K562 (cell line): ENCODE data around the gene USP6. TPM values are rescaled to one million over a fixed set of nuclear protein-coding genes. Genes with fewer than 3 reads are reported as not detected.
"Not testable (repeated sequence)": the region's sequence is repeated elsewhere in the genome, so short reads cannot be mapped to it uniquely, and the experiment has no call there.

Experiments
- ATAC-seq: fragments of 200-7000 bp; cut with Tn5 transposase; 3 replicates; pipeline ENCODE4 v1.9.1; 2020; ENCODE audit warnings: moderate library complexity
- BruUV-seq: library from RNA; stranded (reverse); fragments of 400-500 nt; replicated peaks from 2 replicates; lab custom pipeline; 2021; lab: Mats Ljungman, UMichigan
- CTCF ChIA-PET: fragments of 300-600 bp; formaldehyde crosslinking; extraction: SDS; loops from one replicate; lab custom pipeline; 2021; ENCODE audit warnings: low intra/inter-chr PET ratio; lab: Yijun Ruan, JAX
- POLR2A ChIA-PET: fragments of 300-600, 350-650 bp; sonication (Branson Sonifier 250); formaldehyde crosslinking; extraction: SDS; loops from one replicate; lab custom pipeline; 2021; ENCODE audit warnings: antibody characterized with exemption, inconsistent platforms; lab: Yijun Ruan, JAX
- DNase-seq, 4 experiments: peaks; one replicate each; pipeline versions ENCODE4 v3.0.0 to v3.0.0-alpha.2; 2011 to 2018; ENCODE audit warnings: low spot score in 3 of 4, mixed read lengths in 3 of 4; ENCODE audit errors: extremely low read depth in 1 of 4
- FAIRE-seq: peaks from 2 replicates; lab custom pipeline; 2011; peaks lifted over from hg19 to GRCh38; lab: Jason Lieb, UNC
- H2AFZ ChIP-seq: 2 replicates; pipeline ENCODE4 v1.6.0; 2011; ENCODE audit warnings: low read depth, low read length, control low read depth, inconsistent platforms
- H3K27ac ChIP-seq: fragments of 200-600 bp; 3 replicates; pipeline ENCODE4 v1.8.0; 2011; ENCODE audit warnings: low read depth, mild to moderate bottlenecking, control low read depth, inconsistent platforms, low read length, moderate library complexity, mixed read lengths; ENCODE audit errors: extremely low read depth
- H3K27me3 ChIP-seq, 2 experiments: fragments of 300-600 bp in 1 of 2; 2 replicates in 1 of 2; 3 replicates in 1 of 2; pipeline versions ENCODE4 v1.6.0 to v1.8.0; 2011; ENCODE audit warnings: inconsistent platforms in 2 of 2, low read length in 2 of 2, mild to moderate bottlenecking in 1 of 2, mixed read lengths in 1 of 2, moderate library complexity in 1 of 2; ENCODE audit not compliant: control insufficient read depth in 2 of 2, insufficient read depth in 2 of 2
- H3K36me3 ChIP-seq: fragments of 300-600 bp; 3 replicates; pipeline ENCODE4 v1.8.0; 2011; ENCODE audit warnings: mild to moderate bottlenecking, low read length, inconsistent platforms; ENCODE audit not compliant: control insufficient read depth, insufficient read depth
- H3K4me1 ChIP-seq, 2 experiments: fragments of 200-600 bp in 1 of 2; replicated peaks in 1 of 2; 2 replicates in 1 of 2; 3 replicates in 1 of 2; pipeline versions ENCODE4 v1.5.1 to v1.8.0; 2011; ENCODE audit warnings: inconsistent platforms in 2 of 2, low read length in 2 of 2, mild to moderate bottlenecking in 1 of 2, mixed read lengths in 1 of 2, moderate library complexity in 1 of 2; ENCODE audit not compliant: control insufficient read depth in 2 of 2, insufficient read depth in 2 of 2
- H3K4me2 ChIP-seq: 2 replicates; pipeline ENCODE4 v1.6.1; 2011; ENCODE audit warnings: low read length, control low read depth, inconsistent platforms, mixed read lengths; ENCODE audit not compliant: insufficient read depth
- H3K4me3 ChIP-seq: fragments of 200-600 bp; sonication (generic), shearing (Covaris generic); 2 replicates; pipeline ENCODE4 v1.5.1; 2016; ENCODE audit warnings: control low read depth, inconsistent platforms
- H3K79me2 ChIP-seq: fragments of 200-600 bp; 3 replicates; pipeline ENCODE4 v1.8.0; 2011; ENCODE audit warnings: low read length, inconsistent platforms; ENCODE audit not compliant: control insufficient read depth, insufficient read depth
- H3K9ac ChIP-seq, 2 experiments: 2 replicates each; pipeline versions ENCODE4 v1.6.0 to v1.6.1; 2011; ENCODE audit warnings: low read depth in 2 of 2, low read length in 2 of 2, control low read depth in 1 of 2, inconsistent platforms in 1 of 2, mild to moderate bottlenecking in 1 of 2, mixed read lengths in 1 of 2; ENCODE audit not compliant: insufficient read depth in 1 of 2
- H3K9me1 ChIP-seq: one replicate; pipeline ENCODE4 v1.6.0; 2011; ENCODE audit warnings: inconsistent platforms, mild to moderate bottlenecking, low read length, moderate library complexity; ENCODE audit not compliant: control insufficient read depth, insufficient read depth
- H3K9me3 ChIP-seq: replicated peaks from 2 replicates; pipeline ENCODE4 v1.5.1; 2011; ENCODE audit warnings: low read depth, low read length, inconsistent platforms; ENCODE audit not compliant: control insufficient read depth, insufficient read depth
- H4K20me1 ChIP-seq: replicated peaks from 2 replicates; pipeline ENCODE4 v1.6.1; 2011; ENCODE audit warnings: low read length, inconsistent platforms, mixed read lengths; ENCODE audit not compliant: control insufficient read depth, insufficient read depth
- NELFE ChIP-seq: IDR thresholded peaks from 2 replicates; pipeline ENCODE4 v1.6.1; 2011; ENCODE audit warnings: mild to moderate bottlenecking; ENCODE audit not compliant: insufficient read depth, insufficient read length
- NRF1 ChIP-seq, 2 experiments: fragments of 450-650 bp; IDR thresholded peaks in 1 of 2; conservative IDR thresholded peaks in 1 of 2; 2 replicates each; pipeline ENCODE4 v1.6.1; 2014; ENCODE audit warnings: mild to moderate bottlenecking in 2 of 2
- PHB ChIP-seq: fragments of 250-450 bp; sonication (Bioruptor Pico); IDR thresholded peaks from 2 replicates; pipeline ENCODE4 v1.5.0; 2021
- RBFOX2 ChIP-seq: fragments of 200-400 bp; formaldehyde crosslinking; IDR thresholded peaks from 2 replicates; pipeline ENCODE4 v1.6.1; 2017; ENCODE audit warnings: low read depth, mild to moderate bottlenecking, low read length, moderate library complexity
- ZNF695 ChIP-seq: fragments of 450-650 bp; formaldehyde crosslinking; IDR thresholded peaks from 2 replicates; pipeline ENCODE4 v1.4.0; 2020; ENCODE audit warnings: mild to moderate bottlenecking, moderate library complexity
- WGBS: fragments of 100-300 bp; shearing (Covaris generic); methylation state at CpG from one replicate; pipeline ENCODE4 v1.1.6; 2016; ENCODE audit warnings: low coverage, mixed read lengths; ENCODE audit not compliant: insufficient coverage; ENCODE audit errors: missing lambda C conversion rate; 5-methylcytosine and 5-hydroxymethylcytosine counted together
- in situ Hi-C: fragments of 300-500 bp; cut with MboI; formaldehyde crosslinking; loops from 4 replicates; pipeline ENCODE4 v1.15.0; 2018; ENCODE audit warnings: inconsistent platforms, mixed read lengths
- intact Hi-C: fragments of 100-400 bp; cut with micrococcal nuclease; formaldehyde crosslinking; loops from 2 replicates; pipeline ENCODE4 v1.14.2; 2022
- polyA plus RNA-seq, 8 experiments: library from polyadenylated mRNA; depleted of rRNA in 4 of 8; stranded (reverse) in 5 of 8; unstranded in 3 of 8; fragments of >200 nt; fragmentation: Nextera tagmentation in 2 of 8; fragmentation: Illumina TruSeq in 1 of 8; extraction: Ambion mirVana in 2 of 8; extraction: Trizol in 1 of 8; gene quantifications; 2 replicates each; pipeline versions ENCODE4 v1.2.1 to v1.2.3, GENCODE V29; 2011 to 2014; ENCODE audit warnings: inconsistent platforms in 1 of 8, missing spikeins in 1 of 8
- total RNA-seq, 7 experiments: library from RNA; depleted of rRNA in 6 of 7; stranded (reverse); fragments of >200 nt in 6 of 7; fragmentation: Illumina TruSeq in 2 of 7; extraction: Trizol in 2 of 7; gene quantifications; 2 replicates each; pipeline versions ENCODE4 v1.2.1 to v1.2.3, GENCODE V29; 2011 to 2021; ENCODE audit warnings: low replicate concordance in 1 of 7
- TF ChIP-seq, protein P1 (sequence below), 2 experiments: fragments of 450-650 bp; IDR thresholded peaks; 2 replicates each; pipeline ENCODE4 v1.6.1; 2016; ENCODE audit warnings: mild to moderate bottlenecking in 2 of 2, borderline replicate concordance in 1 of 2, low read depth in 1 of 2, moderate library complexity in 1 of 2

USP6 gene
- total and polyA plus RNA-seq, 9 of the 15 experiments (the other 6 are each of a cell fraction or from before 2014, with no cell fraction given), result 0.01 to 0.09 (median 0.04) TPM; not detected in 4

DNA sequence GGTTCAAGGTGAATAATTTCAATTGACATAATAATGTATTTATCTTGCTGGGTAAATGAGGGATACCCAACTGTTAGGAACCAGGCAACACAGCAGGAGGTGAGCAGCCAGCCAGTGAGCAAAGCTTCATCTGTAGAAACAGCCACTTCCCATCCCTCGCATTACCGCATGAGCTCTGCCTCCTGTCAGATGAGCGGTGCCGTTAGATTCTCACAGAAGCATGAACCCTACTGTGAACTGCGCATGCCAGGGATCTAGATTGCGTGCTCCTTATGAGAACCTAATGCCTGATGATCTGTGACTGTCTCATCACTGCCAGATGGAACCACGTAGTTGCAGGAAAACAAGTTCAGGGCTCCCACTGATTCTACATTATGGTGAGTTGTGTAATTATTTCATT, 9.1 kb downstream of the USP6 start:
- POLR2A ChIA-PET, result interaction anchor here (0.6 kb wide), 2 partner anchors 11 to 172 kb away, joined by 3 read pairs; no protein-coding TSS in a partner anchor
- H3K9me1 ChIP-seq, H3K36me3 ChIP-seq, FAIRE-seq, BruUV-seq, CTCF ChIA-PET, DNase-seq, H3K9ac ChIP-seq, H3K4me2 ChIP-seq, intact Hi-C loops, in situ Hi-C loops, H3K27ac ChIP-seq, H2AFZ ChIP-seq, H3K4me3 ChIP-seq, H3K4me1 ChIP-seq, H4K20me1 ChIP-seq, H3K79me2 ChIP-seq, H3K9me3 ChIP-seq, ATAC-seq: not testable (repeated sequence)
- peaks cover 0 to 19% of the 10 kb centered on the region in 2 experiments; a peak in 2 of 5 replicates for H3K27me3 ChIP-seq
- 0% methylated on average over 7 of the region's 7 CpGs for WGBS
- TF ChIP-seq NRF1 (conservative IDR thresholded peaks at IDR 0.05 in 1 of 2, IDR thresholded peaks at IDR 0.05 in 1 of 2), result peak; percentile 68 to 74

DNA sequence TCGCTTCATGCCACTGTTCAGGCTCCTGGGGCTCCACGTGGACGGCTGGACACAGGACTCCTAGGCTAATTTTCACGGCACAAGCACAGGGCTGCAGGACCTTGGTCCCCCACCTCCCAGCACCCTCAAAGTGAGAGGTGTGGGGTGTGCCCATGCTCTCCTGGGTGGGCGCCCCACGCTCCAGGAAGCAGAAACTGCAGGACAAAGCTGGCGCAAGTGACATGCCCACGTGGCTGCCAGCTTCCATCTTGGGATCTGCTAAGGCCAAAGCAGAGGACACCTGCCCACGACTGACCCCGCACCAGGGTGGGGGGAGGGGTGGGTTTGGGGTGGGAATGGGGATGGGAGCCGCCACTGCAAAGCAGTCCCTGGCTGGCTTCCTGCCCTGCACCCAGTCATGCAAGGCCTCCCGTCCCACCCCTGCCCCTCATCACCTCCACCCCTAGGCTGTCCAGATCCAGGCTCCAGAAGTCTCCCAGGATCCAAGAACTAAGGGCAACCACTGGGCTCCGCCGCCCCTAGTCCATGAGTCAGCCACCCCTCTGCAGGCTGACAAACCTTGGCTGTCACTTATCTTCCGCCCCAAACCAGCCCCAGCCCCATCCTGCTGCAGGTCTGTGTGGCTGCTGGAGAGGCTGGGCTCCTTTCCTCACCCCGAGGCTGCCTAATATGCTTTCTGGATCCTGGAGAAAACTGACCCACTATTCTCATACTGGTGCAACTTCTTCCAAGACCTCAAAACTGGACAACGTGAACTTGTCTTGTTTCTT, 11.1 kb downstream of the USP6 start:
- Histone ChIP-seq H3K27me3 (peaks cover 0 to 29% of the 10 kb centered on the region in 2 experiments; a peak in 3 of 5 replicates), H2AFZ (no peak overlapping the region), H3K4me2 (no peak overlapping the region), H3K27ac (no peak overlapping the region), H3K79me2 (no peaks in the 10 kb centered on the region), H4K20me1 (no peaks in the 10 kb centered on the region), H3K9ac (no peak overlapping the region), H3K4me1 (no peaks in the 10 kb centered on the region), H3K9me3 (no peaks in the 10 kb centered on the region), H3K9me1 (no peaks in the 10 kb centered on the region), H3K36me3 (no peaks in the 10 kb centered on the region), H3K4me3 (no peak overlapping the region)
- intact Hi-C loops, result no loop called here
- DNase-seq, result no peak
- ChIA-PET POLR2A (no interaction called here), CTCF (no interaction called here)
- in situ Hi-C loops, result no loop called here
- 0% methylated on average over 5 of the region's 17 CpGs for WGBS
- no peak for ATAC-seq
- BruUV-seq, result no TSS peak
- FAIRE-seq, result no peak
- TF ChIP-seq RBFOX2 (no peak), ZNF695 (CRISPR knock-in tag) (no peak), NELFE (no peak), PHB (CRISPR knock-in tag) (no peak)
- TF ChIP-seq, protein P1, sequence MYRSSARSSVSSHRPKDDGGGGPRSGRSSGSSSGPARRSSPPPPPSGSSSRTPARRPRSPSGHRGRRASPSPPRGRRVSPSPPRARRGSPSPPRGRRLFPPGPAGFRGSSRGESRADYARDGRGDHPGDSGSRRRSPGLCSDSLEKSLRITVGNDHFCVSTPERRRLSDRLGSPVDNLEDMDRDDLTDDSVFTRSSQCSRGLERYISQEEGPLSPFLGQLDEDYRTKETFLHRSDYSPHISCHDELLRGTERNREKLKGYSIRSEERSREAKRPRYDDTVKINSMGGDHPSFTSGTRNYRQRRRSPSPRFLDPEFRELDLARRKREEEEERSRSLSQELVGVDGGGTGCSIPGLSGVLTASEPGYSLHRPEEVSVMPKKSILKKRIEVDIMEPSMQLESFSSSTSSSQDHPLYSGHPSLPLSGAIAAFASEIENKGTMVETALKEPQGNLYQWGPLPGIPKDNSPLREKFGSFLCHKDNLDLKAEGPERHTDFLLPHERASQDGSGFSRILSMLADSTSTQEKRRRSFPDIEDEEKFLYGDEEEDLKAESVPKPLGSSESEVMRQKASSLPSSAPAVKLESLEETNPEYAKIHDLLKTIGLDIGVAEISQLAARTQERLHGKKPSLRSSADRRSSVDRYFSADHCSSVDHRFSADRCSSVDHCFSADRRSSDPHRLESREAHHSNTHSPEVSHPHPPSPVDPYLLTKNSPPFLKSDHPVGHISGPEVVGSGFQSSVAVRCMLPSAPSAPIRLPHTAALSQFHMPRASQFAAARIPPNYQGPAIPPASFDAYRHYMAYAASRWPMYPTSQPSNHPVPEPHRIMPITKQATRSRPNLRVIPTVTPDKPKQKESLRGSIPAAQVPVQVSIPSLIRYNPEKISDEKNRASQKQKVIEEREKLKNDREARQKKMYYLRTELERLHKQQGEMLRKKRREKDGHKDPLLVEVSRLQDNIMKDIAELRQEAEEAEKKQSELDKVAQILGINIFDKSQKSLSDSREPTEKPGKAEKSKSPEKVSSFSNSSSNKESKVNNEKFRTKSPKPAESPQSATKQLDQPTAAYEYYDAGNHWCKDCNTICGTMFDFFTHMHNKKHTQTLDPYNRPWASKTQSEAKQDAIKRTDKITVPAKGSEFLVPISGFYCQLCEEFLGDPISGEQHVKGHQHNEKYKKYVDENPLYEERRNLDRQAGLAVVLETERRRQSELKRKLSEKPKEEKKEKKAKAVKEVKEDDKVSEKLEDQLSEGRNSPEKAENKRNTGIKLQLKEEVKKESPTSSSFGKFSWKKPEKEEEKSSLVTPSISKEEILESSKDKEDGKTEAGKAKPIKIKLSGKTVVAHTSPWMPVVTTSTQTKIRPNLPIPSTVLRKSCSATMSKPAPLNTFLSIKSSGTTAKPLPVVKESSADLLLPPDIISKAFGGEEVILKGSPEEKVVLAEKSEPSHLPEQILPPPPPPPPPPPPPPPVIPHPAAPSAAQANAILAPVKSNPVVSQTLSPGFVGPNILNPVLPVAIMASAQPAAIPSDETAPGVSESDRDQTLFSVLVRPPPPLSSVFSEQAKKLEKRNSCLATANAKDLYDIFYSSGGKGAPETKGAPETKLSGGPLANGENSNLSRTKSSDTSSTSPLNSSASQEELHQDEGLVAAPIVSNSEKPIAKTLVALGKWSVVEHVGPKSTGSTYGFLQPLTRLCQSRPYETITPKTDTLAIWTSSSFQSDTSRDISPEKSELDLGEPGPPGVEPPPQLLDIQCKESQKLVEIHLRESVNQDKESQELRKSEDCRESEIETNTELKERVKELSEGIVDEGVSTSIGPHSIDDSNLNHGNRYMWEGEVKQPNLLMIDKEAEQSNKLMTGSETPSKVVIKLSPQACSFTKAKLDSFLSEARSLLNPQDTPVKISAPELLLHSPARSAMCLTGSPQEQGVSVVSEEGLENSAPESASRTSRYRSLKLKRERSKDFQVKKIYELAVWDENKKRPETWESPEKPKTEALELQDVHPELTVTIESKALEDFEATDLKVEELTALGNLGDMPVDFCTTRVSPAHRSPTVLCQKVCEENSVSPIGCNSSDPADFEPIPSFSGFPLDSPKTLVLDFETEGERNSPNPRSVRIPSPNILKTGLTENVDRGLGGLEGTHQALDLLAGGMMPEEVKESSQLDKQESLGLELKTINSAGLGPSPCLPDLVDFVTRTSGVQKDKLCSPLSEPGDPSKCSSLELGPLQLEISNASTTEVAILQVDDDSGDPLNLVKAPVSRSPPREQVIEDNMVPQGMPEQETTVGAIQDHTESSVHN (IDR thresholded peaks at IDR 0.05; ENCODE audit: borderline replicate concordance in 1 of 2, low read depth in 1 of 2), result no peak
